ENCODE measurements around the gene AQP5.

Gene AQP5

DNA sequence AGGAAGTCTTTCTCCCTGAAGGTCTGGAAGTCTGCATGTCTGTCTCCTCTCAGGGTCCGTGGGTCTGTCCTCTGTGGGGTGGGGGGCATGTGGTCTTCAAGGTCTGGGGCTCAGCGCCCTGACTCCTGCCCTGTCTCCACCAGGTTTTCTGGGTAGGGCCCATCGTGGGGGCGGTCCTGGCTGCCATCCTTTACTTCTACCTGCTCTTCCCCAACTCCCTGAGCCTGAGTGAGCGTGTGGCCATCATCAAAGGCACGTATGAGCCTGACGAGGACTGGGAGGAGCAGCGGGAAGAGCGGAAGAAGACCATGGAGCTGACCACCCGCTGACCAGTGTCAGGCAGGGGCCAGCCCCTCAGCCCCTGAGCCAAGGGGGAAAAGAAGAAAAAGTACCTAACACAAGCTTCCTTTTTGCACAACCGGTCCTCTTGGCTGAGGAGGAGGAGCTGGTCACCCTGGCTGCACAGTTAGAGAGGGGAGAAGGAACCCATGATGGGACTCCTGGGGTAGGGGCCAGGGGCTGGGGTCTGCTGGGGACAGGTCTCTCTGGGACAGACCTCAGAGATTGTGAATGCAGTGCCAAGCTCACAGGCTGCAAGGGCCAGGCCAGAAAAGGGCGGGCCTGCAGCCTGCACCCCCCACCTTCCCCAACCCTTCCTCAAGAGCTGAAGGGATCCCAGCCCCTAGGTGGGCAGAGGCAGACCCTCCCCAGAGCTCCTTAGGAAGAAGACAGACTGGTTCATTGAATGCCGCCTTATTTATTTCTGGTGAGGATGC lies 3.4 kb downstream of the AQP5 start:
- no peak for DNase-seq (ENCODE audit: low read depth)

DNA sequence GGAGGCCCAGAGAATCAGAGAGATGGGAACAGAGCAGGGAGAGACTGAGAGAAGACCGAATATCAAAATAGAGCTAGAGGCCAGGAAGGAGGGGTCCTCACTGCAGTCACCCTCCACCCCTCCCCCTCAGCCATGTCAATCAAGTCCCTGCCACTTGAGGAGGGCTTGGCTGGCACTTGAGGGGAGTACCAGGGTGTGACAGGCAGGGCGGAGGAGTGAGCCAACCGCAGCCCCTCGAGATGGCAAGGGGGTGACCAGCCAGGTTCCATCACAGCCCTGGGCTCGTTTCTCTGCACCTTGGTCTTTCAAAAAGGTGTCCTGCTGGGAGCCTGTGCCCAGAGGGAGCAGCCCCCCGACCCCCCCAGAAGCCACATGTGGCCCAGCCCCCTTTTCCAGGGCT lies 4.2 kb downstream of the AQP5 start:
- DNase-seq (ENCODE audit: low read depth): no peak

DNA sequence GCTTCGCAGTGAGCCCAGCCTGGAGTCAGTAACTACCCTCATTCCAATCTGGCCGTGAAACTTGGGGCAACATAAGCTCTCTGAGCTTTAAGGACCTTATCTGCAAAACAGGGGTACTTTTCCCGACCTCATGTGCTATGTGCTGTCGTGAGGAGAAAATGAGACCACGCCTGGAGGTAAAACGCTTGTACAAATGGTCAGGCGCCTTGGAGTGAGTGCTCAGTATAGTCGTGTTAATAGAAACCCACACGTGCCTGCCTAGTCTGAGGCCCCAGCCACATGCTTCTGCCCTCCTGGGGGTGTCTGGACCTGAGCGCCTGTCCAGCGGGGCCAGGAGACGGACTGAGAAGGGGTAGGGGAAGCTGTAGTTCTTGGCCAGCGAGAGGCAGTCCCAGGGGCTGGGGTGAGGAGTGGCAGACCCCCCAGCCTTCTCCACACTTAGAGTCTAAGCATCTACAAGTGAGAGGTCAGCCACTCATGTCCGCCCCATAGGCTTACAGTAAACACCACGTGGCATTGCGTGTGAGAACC lies 4.9 kb downstream of the AQP5 start:
- no peak for DNase-seq (ENCODE audit: low read depth)

DNA sequence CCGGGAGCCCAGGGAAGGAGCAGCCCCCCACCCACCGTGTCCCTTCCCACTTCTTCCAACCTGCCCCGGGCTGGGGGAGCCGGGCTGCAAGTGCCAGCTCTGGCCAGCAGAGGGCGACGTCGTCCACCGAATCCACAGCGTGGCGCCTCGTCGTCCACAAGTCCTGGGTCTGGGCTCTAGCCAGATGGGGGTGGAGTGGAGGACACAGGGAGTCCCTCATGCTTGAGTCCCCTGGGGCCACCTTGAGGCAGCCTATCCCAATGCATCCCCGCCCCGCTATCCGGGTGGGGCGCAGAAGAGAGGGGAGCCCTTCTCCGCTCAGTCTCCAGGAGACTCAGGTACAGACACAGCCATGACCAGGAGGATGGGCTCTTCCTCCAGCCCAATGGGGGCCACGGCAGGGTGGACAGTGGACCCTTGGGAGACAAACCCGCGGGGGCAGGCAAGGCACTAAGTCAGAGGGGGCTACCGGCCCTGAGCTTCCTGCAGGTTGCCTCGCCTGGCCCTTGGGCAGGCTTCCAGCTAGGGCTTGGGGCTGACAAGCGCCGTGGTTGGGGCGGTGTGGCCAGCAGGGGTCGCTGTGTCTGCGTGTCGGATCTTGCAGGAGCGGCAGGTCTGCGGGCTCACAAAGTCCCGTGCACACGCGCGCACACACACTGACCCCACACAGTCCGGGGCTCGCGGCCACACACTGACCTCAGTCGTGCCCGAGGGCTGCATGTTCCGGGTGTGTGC lies 5.5 kb downstream of the AQP5 start:
- peak; percentile 72 for DNase-seq (ENCODE audit: low read depth)

DNA sequence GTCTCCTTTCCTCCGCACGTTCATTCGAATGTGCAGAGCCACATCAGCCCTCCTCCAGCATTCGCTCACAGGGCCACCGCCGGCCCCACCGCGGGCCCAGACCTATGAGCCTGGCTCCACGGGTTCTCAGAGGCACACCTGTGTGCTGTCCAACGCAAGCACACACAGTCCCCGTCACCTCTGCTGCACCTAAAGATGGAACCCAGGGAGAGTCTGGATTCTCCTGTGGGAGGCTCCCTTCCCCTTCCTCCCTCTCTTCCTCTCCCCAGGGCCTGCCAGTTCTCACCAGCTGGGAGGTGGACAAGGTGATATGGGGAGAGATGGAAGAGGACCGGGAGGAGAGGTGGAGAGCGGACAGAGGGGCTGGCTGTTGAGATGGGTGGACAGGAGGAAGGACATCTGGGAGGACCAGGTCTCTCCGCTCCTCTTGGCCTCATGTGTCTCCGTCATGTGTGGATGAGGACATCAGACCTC lies 6.1 kb downstream of the AQP5 start:
- DNase-seq (ENCODE audit: low read depth): no peak

DNA sequence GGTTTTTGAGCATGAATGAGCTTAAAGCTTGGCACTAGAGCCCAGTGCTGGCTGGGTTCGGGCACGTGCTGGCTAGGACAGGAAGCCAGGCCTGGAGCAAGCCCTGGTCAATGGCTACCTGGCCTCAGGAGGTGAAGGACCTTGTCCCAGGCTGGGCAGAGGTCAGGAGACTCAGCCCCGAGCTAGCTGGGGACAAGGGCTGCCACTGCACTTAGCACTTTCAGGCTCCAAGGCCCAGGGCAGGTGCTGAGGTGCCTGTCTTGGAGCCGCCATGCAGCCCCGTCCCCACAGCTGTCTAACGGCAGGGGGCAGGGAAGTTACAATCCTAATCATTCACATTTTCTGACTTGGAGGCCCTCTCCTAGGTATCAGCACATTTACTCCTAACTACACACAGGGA lies 6.8 kb downstream of the AQP5 start:
- DNase-seq (ENCODE audit: low read depth): no peak

DNA sequence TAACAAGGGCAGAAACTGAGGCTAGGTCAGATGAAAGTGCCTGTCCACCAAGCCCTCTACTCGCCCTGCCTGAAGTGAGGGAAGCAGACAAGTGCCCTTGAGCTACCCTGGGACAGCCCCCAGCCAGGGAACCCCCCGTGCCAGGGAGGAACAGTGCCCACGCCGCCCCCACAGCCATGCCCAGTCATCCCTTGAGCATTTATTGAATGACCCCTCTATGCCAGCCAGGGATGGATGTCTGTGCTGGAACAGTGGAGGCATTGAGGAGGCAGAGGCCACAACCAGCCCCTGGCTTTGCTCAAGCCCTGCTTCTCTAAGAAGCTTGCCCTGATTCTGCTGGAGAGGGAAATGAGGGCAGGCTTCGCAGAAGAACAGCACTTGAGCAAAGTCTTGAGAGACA lies 7.4 kb downstream of the AQP5 start:
- DNase-seq (ENCODE audit: low read depth): no peak

DNA sequence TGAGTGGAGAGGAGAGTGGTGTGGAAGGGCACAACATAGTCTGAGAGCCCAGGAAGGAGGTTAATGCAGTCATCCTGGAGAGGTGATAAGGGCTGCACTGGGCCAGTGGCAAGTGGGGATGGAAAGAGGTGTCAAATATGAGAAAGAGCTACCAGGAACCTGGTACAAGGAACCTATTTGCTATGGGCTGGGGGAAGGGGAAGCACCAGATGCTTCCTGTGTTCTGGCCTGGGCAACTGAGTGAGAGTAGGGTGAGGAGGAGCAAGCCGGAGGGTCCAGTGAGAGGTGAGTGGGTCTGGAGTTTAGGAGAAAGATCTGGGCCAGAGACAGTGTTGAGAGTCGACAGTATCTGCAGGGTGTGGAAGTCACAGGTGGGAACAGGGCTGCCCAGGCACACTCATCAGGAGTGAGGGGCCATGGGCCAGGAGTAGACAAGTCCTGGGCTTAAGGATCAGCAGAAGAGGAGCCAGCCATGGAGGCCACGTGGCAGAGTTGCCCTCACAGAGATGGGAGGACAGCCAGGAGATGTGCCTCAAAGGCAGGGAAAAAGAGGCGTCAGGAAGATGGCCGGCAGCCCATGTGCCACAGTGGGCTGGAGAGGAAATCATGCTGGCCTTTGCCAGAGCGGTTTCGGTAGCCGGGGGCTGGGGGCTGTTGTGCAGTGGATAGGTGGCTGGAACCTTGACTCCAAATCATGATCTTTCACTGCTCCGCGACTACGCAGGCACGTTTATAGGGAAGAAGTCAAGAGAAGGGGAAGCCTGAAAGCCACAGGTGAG lies 8.2 kb downstream of the AQP5 start:
- no peak for DNase-seq (ENCODE audit: low read depth)

DNA sequence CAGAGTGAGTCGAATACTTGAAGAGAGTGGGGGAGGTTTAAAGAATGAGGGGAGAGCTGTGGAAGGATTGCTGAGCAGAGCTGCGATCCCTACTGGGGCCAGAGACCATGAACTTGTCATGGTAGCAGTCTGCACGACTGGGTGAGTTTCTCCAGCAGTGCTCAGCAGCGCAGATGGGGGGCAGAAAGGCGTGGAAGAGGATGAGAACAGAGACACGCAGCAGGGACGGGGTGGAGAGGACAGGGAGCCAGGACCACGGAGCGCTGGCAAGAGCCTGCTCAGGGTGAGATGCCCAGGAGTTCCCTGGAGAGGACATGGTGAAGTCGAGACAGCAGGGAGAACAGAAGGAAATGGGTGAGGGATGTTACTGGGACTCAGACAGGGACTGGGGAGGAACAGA lies 9.0 kb downstream of the AQP5 start:
- DNase-seq (ENCODE audit: low read depth): no peak

DNA sequence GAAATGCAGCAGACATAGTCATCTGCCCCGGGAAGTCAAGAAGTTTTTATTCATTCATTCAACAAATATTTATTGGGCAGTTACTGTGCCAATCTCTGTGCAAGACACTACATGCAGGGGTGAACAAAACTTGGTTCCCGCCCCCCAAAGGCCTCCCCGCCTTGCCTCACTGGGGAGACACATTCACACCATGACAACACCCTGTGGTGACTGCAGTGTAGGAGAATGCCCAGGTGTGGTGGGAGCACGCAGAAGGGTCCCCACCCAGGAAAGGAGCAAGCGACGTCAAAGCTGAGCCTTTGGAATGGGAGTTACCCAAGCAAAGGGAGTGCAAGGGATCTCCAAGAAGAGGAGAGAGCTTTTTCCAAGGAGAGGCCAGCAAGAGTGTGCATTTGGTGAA lies 9.5 kb downstream of the AQP5 start:
- no peak for DNase-seq (ENCODE audit: low read depth)

DNA sequence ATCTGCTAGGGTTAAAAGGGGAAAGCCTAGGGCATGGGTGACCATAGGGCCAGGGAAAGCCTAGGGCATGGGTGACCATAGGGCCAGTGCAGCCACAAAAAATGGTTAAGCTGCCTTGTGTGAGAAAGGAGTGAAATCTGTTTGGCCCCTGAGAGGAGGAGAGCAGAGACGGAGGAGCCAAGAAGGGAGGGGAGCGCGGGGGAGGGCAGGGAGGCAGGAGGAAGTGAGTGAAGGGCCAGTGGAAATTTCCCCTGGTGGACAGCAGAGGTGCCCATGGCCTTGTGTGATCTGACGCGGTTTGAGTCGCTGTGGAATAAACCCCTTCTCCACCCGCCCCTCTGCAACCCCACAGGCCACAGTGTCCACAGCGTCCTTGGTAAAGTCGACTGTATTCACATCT lies 10.5 kb downstream of the AQP5 start:
- DNase-seq (ENCODE audit: low read depth): no peak

DNA sequence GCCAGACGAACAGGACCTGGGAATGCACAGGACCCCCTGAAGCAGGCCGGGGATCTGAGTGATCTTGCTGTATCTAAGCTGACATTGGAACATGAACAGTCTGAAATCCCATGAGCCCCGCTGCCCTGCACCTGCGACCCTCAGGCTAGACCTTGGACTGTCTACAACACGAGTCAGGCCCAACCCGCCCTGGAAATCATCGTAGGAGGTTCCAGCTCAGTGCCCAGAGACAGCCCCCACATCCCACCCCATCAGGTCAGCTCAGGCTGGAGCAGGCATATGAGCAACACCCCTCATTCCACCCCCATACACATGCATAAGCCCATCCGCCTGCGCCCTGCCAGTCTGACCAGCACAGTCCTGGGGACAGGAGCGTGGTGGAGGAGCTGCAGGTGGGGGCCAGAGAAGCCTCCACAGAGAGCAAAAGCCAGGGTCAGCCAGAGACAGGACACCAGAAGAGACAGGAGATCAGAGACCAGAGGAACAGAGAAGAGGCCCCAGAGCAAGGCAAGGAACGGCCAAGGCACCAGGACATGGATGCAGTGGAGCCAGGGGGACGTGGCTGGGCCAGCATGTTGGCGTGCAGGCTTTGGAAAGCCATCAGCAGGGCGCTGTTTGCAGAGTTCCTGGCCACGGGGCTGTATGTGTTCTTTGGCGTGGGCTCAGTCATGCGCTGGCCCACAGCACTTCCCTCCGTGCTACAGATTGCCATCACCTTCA lies 11.1 kb downstream of the AQP5 start, which contains the start of gene AQP6:
TSS of gene AQP6 (plus strand) at position 307 of the 720 bp plus-strand sequence. CDS start at position 534, 227 bp downstream.
- DNase-seq (ENCODE audit: low read depth): no peak

DNA sequence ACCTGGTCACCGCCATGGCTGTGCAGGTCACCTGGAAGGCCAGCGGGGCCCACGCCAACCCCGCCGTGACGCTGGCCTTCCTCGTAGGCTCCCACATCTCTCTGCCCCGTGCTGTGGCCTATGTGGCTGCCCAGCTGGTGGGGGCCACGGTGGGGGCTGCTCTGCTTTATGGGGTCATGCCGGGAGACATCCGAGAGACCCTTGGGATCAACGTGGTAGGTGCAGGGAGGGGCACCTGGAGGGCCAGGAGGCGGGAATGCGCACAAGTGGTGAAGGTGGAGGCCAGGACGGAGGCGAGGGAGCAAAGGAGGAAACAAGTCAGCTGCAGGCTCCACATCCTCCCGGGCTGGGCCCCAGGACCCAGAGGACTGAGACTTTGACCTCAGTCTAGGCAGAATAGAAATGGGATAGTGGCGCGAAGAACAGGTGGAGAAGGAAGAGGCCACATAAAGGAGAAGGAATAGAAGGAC lies 11.7 kb downstream of the AQP5 start:
- no peak for DNase-seq (ENCODE audit: low read depth)

DNA sequence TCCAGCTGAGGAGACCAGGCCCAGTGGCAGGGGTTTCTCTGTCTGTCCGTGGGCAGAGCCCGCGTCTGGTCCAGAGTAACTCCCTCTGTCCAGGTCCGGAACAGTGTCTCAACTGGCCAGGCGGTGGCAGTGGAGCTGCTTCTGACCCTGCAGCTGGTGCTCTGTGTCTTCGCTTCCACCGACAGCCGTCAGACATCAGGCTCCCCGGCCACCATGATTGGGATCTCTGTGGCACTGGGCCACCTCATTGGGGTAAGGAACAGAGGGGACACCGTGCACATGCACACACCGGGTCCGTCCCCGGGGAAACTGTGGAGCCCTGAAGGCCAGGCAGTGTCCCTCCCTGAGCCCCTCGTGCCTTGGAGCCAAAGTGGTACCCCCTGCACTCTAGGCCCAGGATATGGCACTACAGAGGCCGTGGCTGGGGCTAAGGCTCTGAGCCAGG lies 12.6 kb downstream of the AQP5 start:
- DNase-seq (ENCODE audit: low read depth): no peak

DNA sequence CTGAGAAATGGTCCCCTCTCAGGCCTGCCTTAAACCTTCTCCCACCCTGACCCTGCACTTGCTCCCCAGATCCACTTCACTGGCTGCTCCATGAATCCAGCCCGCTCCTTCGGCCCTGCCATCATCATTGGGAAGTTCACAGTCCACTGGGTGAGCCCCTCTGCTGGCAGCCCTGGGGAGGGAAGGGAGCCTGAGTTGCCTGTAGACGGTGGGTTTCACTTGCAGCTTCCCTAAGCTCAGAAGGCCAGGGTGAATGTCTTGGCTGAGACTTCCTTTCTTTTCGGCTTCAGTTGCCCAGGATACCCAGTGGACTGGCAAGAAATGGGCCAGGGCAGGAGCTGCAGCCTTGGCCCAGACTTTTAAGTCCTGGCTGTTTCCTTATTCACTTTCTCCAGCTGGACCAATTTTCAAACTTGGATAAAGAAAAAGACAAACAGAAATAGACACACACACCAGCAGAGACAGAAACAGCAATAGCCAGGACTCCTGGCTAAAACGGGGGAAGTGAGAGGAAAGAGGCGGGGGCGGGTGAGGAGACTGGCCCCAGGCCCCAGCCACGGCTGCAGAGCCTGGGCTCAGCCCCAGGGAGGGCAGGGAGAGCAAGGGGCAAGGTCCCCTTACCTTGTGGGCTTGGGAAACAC lies 13.1 kb downstream of the AQP5 start:
- DNase-seq (ENCODE audit: low read depth): no peak

DNA sequence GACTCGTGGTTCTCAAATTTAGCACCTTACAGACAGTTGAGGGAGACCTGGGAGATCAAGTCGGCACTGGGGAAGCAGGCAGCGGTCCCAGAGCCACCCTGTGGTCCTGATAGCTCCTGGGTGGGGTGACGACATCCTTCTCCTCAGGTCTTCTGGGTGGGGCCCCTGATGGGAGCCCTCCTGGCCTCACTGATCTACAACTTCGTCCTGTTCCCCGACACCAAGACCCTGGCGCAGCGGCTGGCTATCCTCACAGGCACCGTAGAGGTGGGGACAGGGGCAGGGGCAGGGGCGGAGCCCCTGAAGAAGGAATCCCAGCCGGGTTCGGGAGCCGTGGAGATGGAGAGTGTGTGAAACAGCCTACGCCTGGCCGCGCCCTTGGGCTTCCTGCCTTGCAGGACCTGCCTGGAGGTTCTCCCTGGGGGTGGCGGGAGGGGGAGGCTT lies 13.7 kb downstream of the AQP5 start:
- DNase-seq (ENCODE audit: low read depth): no peak

DNA sequence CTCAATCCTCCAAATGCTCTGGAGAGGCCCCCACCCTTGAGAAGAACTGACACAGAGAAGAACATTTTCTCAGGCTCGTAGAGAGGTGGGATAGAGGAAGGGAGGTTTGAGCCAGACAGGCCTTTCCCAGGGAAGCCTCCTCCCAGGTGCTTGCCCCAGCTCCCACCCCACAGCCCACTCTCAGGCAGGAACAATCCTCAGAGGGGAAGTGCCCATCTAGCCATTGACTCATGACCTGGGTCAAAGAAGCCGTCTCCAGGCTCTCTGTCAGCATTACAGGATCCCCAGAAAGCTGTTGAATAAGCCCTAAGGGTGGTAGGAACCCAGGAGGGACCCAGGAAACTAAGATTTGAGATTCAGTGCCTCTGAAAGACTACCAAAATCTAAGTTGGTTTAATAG lies 14.9 kb downstream of the AQP5 start:
- DNase-seq (ENCODE audit: low read depth): no peak

DNA sequence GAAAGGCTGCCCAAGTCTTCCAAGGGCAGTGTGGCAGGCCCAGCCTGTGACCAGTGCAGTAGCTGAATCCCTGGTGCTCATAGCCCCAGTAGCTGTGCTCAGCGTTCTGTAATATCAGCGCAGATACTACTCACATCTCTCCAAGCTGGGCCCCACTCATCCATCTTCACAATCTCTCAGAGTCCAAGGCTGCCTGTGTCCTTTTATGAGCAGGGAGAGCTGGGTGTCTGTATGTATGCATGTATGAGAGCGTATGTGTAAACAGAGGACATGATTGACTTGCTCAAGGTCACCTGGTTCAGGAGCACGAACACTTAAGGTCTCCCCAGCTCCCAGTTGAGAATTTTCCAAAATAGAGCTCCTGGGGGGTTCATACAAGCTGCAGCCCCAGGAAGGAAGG lies 16.5 kb downstream of the AQP5 start:
- DNase-seq (ENCODE audit: low read depth): no peak

DNA sequence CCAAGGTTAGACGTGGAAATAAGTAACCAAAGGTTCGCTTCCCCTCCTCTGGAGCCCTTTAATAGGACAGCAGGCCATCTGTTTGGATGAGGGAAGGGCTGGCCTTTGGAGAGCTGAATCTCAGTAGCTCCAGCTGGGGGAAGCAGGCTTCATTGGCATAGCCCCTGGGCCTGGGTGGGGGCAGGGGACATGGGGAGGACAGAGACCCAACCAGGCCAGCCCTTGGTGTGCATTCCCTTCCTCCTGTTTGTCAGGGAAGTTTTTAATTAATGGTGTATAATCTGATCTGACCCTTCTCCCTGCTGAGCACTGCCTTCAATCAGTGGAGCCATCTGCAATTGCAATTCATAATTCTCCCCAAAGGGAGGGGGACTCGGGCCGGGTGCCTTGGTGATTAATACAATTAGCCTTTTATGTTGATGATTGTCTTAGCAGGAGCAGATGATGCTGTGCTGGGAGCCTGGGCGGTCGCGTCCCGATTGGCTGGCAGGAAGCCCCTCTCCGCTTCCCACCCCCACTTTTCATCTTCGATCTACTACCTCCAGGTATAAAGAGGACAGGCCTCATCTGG lies 17.4 kb downstream of the AQP5 start:
- DNase-seq (ENCODE audit: low read depth): no peak

DNA sequence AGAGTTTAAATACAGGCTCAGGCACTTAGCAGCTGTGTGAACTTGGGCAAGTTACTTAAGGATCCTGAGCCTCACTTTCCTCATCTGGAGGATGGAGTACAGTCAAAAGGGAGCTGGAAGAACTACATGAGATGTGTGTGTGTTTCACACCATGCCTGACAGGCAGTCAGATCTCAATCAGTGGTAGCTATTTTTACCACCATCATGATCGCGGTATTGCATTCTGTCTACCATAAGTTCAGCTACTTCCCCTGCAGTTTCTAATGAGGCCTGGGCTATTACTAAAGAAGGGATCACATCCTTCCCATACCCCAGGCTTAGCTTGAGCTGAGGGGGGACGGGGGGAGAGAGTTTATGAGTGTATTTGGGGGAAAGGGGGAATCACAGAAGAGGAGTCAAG lies 18.1 kb downstream of the AQP5 start:
- no peak for DNase-seq (ENCODE audit: low read depth)

Data from HS-27A (cell line).